GM12878 (cell line): ENCODE measurements around the gene SFXN2.

Source experiments
- RCOR1 ChIP-seq: conservative IDR thresholded peaks from 2 replicates; pipeline ENCODE4 v1.6.1; 2012; ENCODE audit warnings: low read depth, low read length, improper control_type of control experiment
- TCF7 ChIP-seq: IDR thresholded peaks from 2 replicates; pipeline ENCODE4 v1.6.1; 2014; ENCODE audit warnings: antibody characterized with exemption, borderline replicate concordance
- TF ChIP-seq, protein P1 (sequence below), 3 experiments: IDR thresholded peaks in 2 of 3; conservative IDR thresholded peaks in 1 of 3; 2 replicates each; pipeline ENCODE4 v1.5.1; 2011; ENCODE audit warnings: low read depth in 3 of 3, low read length in 3 of 3, mild to moderate bottlenecking in 3 of 3, control low read depth in 2 of 3, moderate library complexity in 2 of 3, inconsistent platforms in 1 of 3, mixed read lengths in 1 of 3; ENCODE audit not compliant: control insufficient read depth in 2 of 3, insufficient read depth in 1 of 3; ENCODE audit errors: extremely low read depth in 1 of 3

DNA sequence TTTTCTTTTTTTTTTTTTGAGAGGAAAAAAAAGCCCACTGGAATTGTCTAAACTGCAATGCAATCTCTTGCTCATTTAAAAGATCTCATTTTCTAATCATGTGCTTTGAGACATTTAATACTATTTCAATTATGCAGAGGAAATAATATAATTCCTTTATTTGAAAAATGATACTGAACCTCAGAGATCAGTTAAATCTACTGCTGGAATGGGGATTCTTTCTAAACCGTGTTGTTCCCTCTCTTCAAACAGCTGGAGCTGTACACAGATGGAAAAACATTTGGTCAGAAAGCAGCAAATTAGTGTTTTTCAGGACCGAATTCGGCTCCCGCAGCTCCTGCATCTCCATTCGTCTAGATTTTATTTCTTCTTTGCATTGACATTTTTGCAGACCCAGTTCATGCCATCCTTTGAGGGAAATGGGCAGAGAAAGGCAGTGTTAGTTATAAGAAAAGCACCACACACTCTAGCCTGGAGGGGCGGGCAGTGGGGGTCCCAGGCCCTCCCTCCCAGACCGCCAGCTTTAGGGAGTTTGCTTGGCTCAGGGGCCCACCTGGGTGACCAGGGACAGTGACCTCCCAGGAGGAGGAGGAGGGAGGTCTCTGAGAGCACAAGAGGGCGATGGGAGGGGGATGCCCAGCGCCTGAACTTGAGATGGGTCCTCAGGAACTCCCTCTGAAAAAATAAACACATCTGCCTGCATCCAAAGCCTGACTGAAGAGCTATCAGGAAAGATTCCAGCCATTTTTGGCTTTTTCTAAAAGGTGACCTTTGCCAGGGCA is 37.7 kb upstream of the SFXN2 start:
- TF ChIP-seq, protein P1, sequence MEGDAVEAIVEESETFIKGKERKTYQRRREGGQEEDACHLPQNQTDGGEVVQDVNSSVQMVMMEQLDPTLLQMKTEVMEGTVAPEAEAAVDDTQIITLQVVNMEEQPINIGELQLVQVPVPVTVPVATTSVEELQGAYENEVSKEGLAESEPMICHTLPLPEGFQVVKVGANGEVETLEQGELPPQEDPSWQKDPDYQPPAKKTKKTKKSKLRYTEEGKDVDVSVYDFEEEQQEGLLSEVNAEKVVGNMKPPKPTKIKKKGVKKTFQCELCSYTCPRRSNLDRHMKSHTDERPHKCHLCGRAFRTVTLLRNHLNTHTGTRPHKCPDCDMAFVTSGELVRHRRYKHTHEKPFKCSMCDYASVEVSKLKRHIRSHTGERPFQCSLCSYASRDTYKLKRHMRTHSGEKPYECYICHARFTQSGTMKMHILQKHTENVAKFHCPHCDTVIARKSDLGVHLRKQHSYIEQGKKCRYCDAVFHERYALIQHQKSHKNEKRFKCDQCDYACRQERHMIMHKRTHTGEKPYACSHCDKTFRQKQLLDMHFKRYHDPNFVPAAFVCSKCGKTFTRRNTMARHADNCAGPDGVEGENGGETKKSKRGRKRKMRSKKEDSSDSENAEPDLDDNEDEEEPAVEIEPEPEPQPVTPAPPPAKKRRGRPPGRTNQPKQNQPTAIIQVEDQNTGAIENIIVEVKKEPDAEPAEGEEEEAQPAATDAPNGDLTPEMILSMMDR (IDR thresholded peaks at IDR 0.05 in 2 of 3, conservative IDR thresholded peaks at IDR 0.05 in 1 of 3; ENCODE audit: control insufficient read depth in 2 of 3, extremely low read depth in 1 of 3, insufficient read depth in 1 of 3, low read depth in 3 of 3, low read length in 3 of 3): no peak
- TF ChIP-seq RCOR1 (no peak), TCF7 (no peak)
